K562 (cell line): ENCODE results near the gene DVL3. TPM values are rescaled to one million over a fixed set of nuclear protein-coding genes. Genes with fewer than 3 reads are reported as not detected.
A peak's percentile ranks its signal among the peaks of the same experiment; 100 is the strongest.

Source experiments
- ARID3A ChIP-seq: IDR thresholded peaks from 2 replicates; pipeline ENCODE4 v1.6.1; 2012; ENCODE audit warnings: low read depth, low read length, improper control_type of control experiment, borderline replicate concordance
- ARID4B ChIP-seq: sonication (generic); formaldehyde crosslinking; IDR thresholded peaks from 2 replicates; pipeline ENCODE4 v1.8.0; 2022; ENCODE audit warnings: mild to moderate bottlenecking, missing genetic modification reagents
- CBX5 ChIP-seq: IDR thresholded peaks from 2 replicates; pipeline ENCODE4 v1.6.1; 2014; ENCODE audit warnings: low read depth, borderline replicate concordance
- FOXK1 ChIP-seq: sonication (generic); formaldehyde crosslinking; IDR thresholded peaks from 2 replicates; pipeline ENCODE4 v1.8.0; 2022; ENCODE audit warnings: missing genetic modification reagents, mild to moderate bottlenecking, borderline replicate concordance
- GATA2 ChIP-seq: sonication (generic); formaldehyde crosslinking; IDR thresholded peaks from 2 replicates; pipeline ENCODE4 v1.4.0; 2020; ENCODE audit warnings: mild to moderate bottlenecking, missing genetic modification reagents
- REST ChIP-seq, 2 experiments: fragments of 450-650 bp; formaldehyde crosslinking in 1 of 2; IDR thresholded peaks; 2 replicates each; pipeline versions ENCODE4 v1.4.0 to v1.6.1; 2014 to 2020; ENCODE audit warnings: mild to moderate bottlenecking in 2 of 2, borderline replicate concordance in 1 of 2, low read depth in 1 of 2
- SRSF9 ChIP-seq: fragments of 200-400 bp; formaldehyde crosslinking; IDR thresholded peaks from 2 replicates; pipeline ENCODE4 v1.6.1; 2017; ENCODE audit warnings: low read depth, low read length, borderline replicate concordance
- TCFL5 ChIP-seq: fragments of 250-450 bp; sonication (Bioruptor Pico); conservative IDR thresholded peaks from 2 replicates; pipeline ENCODE4 v1.6.1; 2021; ENCODE audit warnings: mild to moderate bottlenecking, moderate library complexity, matching md5 sums
- ZBTB33 ChIP-seq: sonication (generic); formaldehyde crosslinking; IDR thresholded peaks from 2 replicates; pipeline ENCODE4 v1.8.1; 2023; ENCODE audit warnings: mild to moderate bottlenecking, missing genetic modification reagents
- polyA plus RNA-seq, 8 experiments: library from polyadenylated mRNA; depleted of rRNA in 4 of 8; stranded (reverse) in 5 of 8; unstranded in 3 of 8; fragments of >200 nt; fragmentation: Nextera tagmentation in 2 of 8; fragmentation: Illumina TruSeq in 1 of 8; extraction: Ambion mirVana in 2 of 8; extraction: Trizol in 1 of 8; gene quantifications; 2 replicates each; pipeline versions ENCODE4 v1.2.1 to v1.2.3, GENCODE V29; 2011 to 2014; ENCODE audit warnings: inconsistent platforms in 1 of 8, missing spikeins in 1 of 8
- total RNA-seq, 7 experiments: library from RNA; depleted of rRNA in 6 of 7; stranded (reverse); fragments of >200 nt in 6 of 7; fragmentation: Illumina TruSeq in 2 of 7; extraction: Trizol in 2 of 7; gene quantifications; 2 replicates each; pipeline versions ENCODE4 v1.2.1 to v1.2.3, GENCODE V29; 2011 to 2021; ENCODE audit warnings: low replicate concordance in 1 of 7

Gene DVL3
- total and polyA plus RNA-seq, 9 of the 15 experiments (the other 6 are each of a cell fraction or from before 2014, with no cell fraction given) = 3.1 to 57.9 (median 20.1) TPM

- TF ChIP-seq REST (IDR thresholded peaks at IDR 0.05; ENCODE audit: borderline replicate concordance) (no peak), REST (CRISPR knock-in tag; IDR thresholded peaks at IDR 0.05; ENCODE audit: low read depth) (no peak), TCFL5 (CRISPR knock-in tag) (no peak), GATA2 (CRISPR knock-in tag) (no peak), ARID4B (peak; percentile 94), ARID3A (0 out of 2 replicates have a peak, but pooled peaks have one; percentile 48), ZBTB33 (CRISPR knock-in tag) (no peak), SRSF9 (no peak), FOXK1 (no peak; the same call in 1 of the 2 replicates), CBX5 (no peak)
These were observed 19.8 kb upstream of the DVL3 start, which contains the start of gene EIF2B5 (continued) for GRCh38 chr3:184135149-184135910.
